ENCODE results near the gene EIF3B.

GRCh38 chr7:2371329-2371728 is 16.7 kb downstream of the EIF3B start:
- TF ChIP-seq, protein P1, sequence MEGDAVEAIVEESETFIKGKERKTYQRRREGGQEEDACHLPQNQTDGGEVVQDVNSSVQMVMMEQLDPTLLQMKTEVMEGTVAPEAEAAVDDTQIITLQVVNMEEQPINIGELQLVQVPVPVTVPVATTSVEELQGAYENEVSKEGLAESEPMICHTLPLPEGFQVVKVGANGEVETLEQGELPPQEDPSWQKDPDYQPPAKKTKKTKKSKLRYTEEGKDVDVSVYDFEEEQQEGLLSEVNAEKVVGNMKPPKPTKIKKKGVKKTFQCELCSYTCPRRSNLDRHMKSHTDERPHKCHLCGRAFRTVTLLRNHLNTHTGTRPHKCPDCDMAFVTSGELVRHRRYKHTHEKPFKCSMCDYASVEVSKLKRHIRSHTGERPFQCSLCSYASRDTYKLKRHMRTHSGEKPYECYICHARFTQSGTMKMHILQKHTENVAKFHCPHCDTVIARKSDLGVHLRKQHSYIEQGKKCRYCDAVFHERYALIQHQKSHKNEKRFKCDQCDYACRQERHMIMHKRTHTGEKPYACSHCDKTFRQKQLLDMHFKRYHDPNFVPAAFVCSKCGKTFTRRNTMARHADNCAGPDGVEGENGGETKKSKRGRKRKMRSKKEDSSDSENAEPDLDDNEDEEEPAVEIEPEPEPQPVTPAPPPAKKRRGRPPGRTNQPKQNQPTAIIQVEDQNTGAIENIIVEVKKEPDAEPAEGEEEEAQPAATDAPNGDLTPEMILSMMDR (conservative IDR thresholded peaks at IDR 0.05; ENCODE audit: low read length) = no peak
- no peak for TF ChIP-seq EZH2phosphoT487 (IDR thresholded peaks at IDR 0.05; ENCODE audit: borderline replicate concordance, low read depth, low read length)

Data from OCI-LY7 (cell line).